Lower leg skin (tissue), 3 donors: ENCODE results near the gene MAP4K2.

Source experiments
- CTCF ChIP-seq, 3 donors: fragments of 450-650 bp; IDR thresholded peaks; one replicate each; pipeline ENCODE4 v1.5.1; 2016; ENCODE audit warnings: antibody characterized with exemption in 3 of 3, mild to moderate bottlenecking in 3 of 3, moderate library complexity in 2 of 3
- POLR2A ChIP-seq, 2 donors: fragments of 450-650 bp; IDR thresholded peaks; one replicate each; pipeline ENCODE4 v1.6.1; 2016 to 2017; ENCODE audit warnings: antibody characterized with exemption in 2 of 2, mild to moderate bottlenecking in 1 of 2, moderate library complexity in 1 of 2

DNA sequence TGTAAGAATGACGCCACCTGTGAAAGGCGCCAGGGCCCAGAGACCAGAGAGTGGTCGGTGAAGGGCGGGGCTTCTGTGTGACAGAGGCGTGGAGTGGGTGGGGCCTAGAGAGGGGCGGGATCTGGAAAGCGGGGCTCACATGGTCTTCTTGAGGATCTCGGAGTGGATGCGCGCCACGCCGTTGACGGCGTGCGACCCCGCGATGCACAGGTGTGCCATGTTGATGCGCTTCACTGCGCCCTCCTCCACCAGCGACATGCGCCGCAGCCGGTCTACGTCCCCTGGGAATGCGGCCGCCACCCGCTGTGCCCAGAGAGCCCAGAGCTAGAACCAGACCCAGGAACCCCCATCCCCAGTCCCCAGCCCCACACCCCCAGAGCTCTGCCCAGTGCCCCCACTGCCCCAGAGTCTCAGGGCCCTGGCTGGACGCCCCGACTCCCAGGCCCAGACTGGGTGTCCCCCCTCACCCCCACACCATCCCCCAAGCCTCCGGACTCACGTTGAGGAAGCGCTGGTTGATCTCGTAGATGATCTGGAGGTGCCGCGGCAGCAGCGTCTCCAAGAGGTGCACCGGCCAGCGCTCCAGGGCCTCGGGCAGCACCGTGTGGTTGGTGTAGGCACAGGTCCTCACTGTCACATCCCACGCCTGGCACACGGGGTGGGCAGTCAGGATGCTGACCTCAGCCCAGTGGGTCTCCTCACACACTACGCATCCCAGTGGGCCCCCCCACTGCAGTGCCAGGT, 49.5 kb downstream of the MAP4K2 start:
- TF ChIP-seq CTCF (IDR thresholded peaks at IDR 0.05) (no peak), POLR2A (IDR thresholded peaks at IDR 0.05) (no peak)
